NT2/D1 (cell line): ENCODE results near the gene PTPRK.

Experiments used
- DNase-seq: peaks from one replicate; pipeline ENCODE4 v3.0.0-alpha.2; 2011; ENCODE audit warnings: low read depth, low spot score
- H3K27me3 ChIP-seq: 2 replicates; pipeline ENCODE4 v1.6.0; 2011; ENCODE audit warnings: mild to moderate bottlenecking; ENCODE audit not compliant: insufficient read length, insufficient read depth
- H3K36me3 ChIP-seq: 2 replicates; pipeline ENCODE4 v1.6.1; 2011; ENCODE audit warnings: mild to moderate bottlenecking, low read length, mixed read lengths; ENCODE audit not compliant: insufficient read depth, insufficient read length
- H3K4me1 ChIP-seq: 2 replicates; pipeline ENCODE4 v1.5.1; 2011; ENCODE audit not compliant: insufficient read depth, insufficient read length
- H3K4me3 ChIP-seq: 2 replicates; pipeline ENCODE4 v1.5.1; 2011; ENCODE audit warnings: low read depth; ENCODE audit not compliant: insufficient read length
- H3K9ac ChIP-seq: 2 replicates; pipeline ENCODE4 v1.6.0; 2011; ENCODE audit warnings: low read depth; ENCODE audit not compliant: insufficient read length
- H3K9me3 ChIP-seq: 2 replicates; pipeline ENCODE4 v1.5.1; 2011; ENCODE audit warnings: mild to moderate bottlenecking, low read length; ENCODE audit not compliant: insufficient read depth
- SUZ12 ChIP-seq: IDR thresholded peaks from 2 replicates; pipeline ENCODE4 v1.6.1; 2011; ENCODE audit not compliant: insufficient read length, insufficient read depth; ENCODE audit errors: extremely low read depth
- YY1 ChIP-seq: IDR thresholded peaks from 2 replicates; pipeline ENCODE4 v1.6.1; 2011; ENCODE audit not compliant: insufficient read length, insufficient read depth
- ZNF274 ChIP-seq: IDR thresholded peaks from 2 replicates; pipeline ENCODE4 v1.6.1; 2011; ENCODE audit warnings: mild to moderate bottlenecking, low read depth, low read length

PTPRK gene

GRCh38 chr6:128351255-128351514 is 169.2 kb downstream of the PTPRK start:
- H3K27me3 ChIP-seq = no peaks in the 10 kb centered on the region
- H3K36me3 ChIP-seq = no peaks in the 10 kb centered on the region
- H3K9me3 ChIP-seq = no peaks in the 10 kb centered on the region
- no peaks in the 10 kb centered on the region for H3K4me1 ChIP-seq
- H3K4me3 ChIP-seq = no peak overlapping the region
- no peak overlapping the region for H3K9ac ChIP-seq
- TF ChIP-seq YY1 = no peak
- no peak for TF ChIP-seq SUZ12
- no peak for TF ChIP-seq ZNF274
- DNase-seq = no peak

DNA sequence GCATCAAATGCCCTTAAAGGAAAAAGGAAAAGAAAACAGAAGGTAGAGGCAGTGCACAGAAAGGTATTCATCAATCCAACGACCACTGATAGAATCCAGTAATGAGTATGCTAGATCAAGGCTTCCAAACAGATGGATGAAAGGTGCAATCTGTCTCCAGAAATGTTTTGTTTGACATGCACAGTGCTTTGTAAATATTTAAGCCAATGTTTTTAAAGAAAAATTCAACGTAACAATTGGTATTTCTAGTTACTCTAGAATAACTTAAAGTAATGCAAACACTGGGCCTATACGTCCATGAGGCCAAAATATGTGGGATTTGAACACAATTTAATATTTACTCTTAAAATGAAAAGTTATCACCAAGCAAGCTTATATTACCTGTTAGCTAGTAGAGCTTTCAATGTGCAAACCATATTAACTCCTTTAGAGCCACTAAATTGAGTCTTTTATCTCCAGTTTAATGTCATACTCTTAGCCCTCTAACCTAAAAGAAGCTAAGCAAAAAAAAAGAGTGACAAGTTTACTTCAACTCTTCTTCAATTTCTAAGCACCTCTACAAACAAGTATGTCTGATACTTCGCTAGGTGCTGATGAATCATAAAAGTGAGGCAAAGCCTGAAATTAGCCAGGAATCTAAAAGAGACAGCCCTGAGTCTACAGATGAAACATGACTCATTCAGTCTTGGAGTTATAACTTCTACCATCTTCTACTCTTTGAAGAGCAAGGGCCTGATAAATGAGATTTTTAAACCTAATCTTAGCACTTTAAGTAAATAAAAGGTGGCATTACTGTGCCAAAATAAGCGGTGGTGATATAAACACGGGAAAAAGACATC is 169.8 kb downstream of the PTPRK start:
- Histone ChIP-seq H3K9me3 (no peaks in the 10 kb centered on the region), H3K4me3 (no peak overlapping the region), H3K36me3 (no peaks in the 10 kb centered on the region), H3K9ac (no peak overlapping the region), H3K27me3 (no peaks in the 10 kb centered on the region), H3K4me1 (no peaks in the 10 kb centered on the region)
- TF ChIP-seq SUZ12 (no peak), ZNF274 (no peak), YY1 (no peak)
- no peak for DNase-seq

DNA sequence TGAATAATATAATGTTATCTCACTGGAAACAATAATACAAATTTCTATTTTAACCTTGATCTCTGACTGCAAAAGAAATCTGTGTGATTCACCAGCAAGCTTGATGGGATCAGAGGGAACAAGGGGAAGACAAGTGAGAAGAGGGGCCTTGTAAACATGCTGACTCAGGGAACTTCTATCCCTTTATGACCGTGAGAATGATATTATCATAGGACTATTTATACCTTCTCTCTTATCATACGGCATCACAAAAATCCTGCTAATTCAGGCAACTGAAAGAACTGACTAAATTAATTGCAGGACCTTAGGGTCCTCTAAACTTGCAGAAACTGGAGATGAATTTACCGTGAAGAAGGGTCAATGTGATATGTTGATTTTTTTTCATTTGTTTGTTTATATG is 173.3 kb downstream of the PTPRK start:
- Histone ChIP-seq H3K4me3 (no peak overlapping the region), H3K9ac (no peak overlapping the region), H3K9me3 (no peaks in the 10 kb centered on the region), H3K36me3 (no peaks in the 10 kb centered on the region), H3K27me3 (no peaks in the 10 kb centered on the region), H3K4me1 (no peaks in the 10 kb centered on the region)
- no peak for DNase-seq
- no peak for TF ChIP-seq SUZ12
- TF ChIP-seq YY1 = no peak
- TF ChIP-seq ZNF274 = no peak

DNA sequence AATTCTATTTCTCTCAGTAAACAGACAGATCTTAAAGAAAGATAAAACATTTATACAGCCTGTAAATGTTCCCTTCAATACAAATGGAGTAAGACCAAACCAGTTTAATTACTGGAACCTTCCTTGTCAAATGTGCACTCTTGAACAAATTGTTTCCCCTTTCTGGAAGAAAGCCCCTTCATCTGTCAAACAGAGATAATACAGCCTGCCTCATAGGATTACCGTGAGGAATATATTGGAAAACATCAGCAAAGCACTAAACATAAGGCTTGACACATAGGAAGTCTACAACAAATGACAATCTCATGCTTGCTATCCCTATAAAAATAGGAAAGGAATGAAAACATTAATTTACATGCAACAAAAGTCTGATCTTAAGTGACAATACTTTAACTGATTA is 173.8 kb downstream of the PTPRK start:
- Histone ChIP-seq H3K4me1 (no peaks in the 10 kb centered on the region), H3K36me3 (no peaks in the 10 kb centered on the region), H3K9me3 (no peaks in the 10 kb centered on the region), H3K9ac (no peak overlapping the region), H3K4me3 (no peak overlapping the region), H3K27me3 (no peaks in the 10 kb centered on the region)
- TF ChIP-seq SUZ12 (no peak), ZNF274 (no peak), YY1 (no peak)
- no peak for DNase-seq

GRCh38 chr6:128345278-128345677 is 175.1 kb downstream of the PTPRK start:
- H3K36me3 ChIP-seq = no peaks in the 10 kb centered on the region
- no peak overlapping the region for H3K4me3 ChIP-seq
- H3K9ac ChIP-seq = no peak overlapping the region
- no peaks in the 10 kb centered on the region for H3K27me3 ChIP-seq
- no peaks in the 10 kb centered on the region for H3K9me3 ChIP-seq
- no peak for DNase-seq
- TF ChIP-seq ZNF274 (no peak), YY1 (no peak), SUZ12 (no peak)
- no peaks in the 10 kb centered on the region for H3K4me1 ChIP-seq

- no peak for DNase-seq
- Histone ChIP-seq H3K4me3 (no peak overlapping the region), H3K27me3 (no peaks in the 10 kb centered on the region), H3K9me3 (no peaks in the 10 kb centered on the region), H3K4me1 (no peaks in the 10 kb centered on the region), H3K36me3 (no peaks in the 10 kb centered on the region), H3K9ac (no peak overlapping the region)
- no peak for TF ChIP-seq YY1
- no peak for TF ChIP-seq SUZ12
- no peak for TF ChIP-seq ZNF274
Measured at GRCh38 chr6:128343706-128344105, 176.7 kb downstream of the PTPRK start.

GRCh38 chr6:128339635-128340450 is 180.6 kb downstream of the PTPRK start:
- DNase-seq = no peak
- TF ChIP-seq ZNF274 (no peak), YY1 (no peak), SUZ12 (no peak)
- H3K9ac ChIP-seq = no peak overlapping the region
- no peaks in the 10 kb centered on the region for H3K27me3 ChIP-seq
- no peaks in the 10 kb centered on the region for H3K4me1 ChIP-seq
- H3K4me3 ChIP-seq = no peak overlapping the region
- H3K36me3 ChIP-seq = no peaks in the 10 kb centered on the region
- no peaks in the 10 kb centered on the region for H3K9me3 ChIP-seq
